ENCODE results near the gene NPTX1. TPM values are rescaled to one million over a fixed set of nuclear protein-coding genes. Genes with fewer than 3 reads are reported as not detected.
"Not testable (repeated sequence)": the region's sequence is repeated elsewhere in the genome, so short reads cannot be mapped to it uniquely, and the experiment has no call there.

The NPTX1 gene
- total RNA-seq, 1 donor from 2014 or later = 1.3 TPM

- intact Hi-C loops (cut with DNase I) = no loop called here
- Histone ChIP-seq H3K9me3 (no peaks in the 10 kb centered on the region), H3K4me1 (no peaks in the 10 kb centered on the region)
Observed at GRCh38 chr17:80509311-80509710, 32.9 kb upstream of the NPTX1 start.

GRCh38 chr17:80507965-80508364 lies 31.6 kb upstream of the NPTX1 start:
- intact Hi-C loops (cut with DNase I) = no loop called here
- DNase-seq = no peak
- no peaks in the 10 kb centered on the region for H3K36me3 ChIP-seq

More at GRCh38 chr17:80509311-80509710, 32.9 kb upstream of the NPTX1 start:
- Histone ChIP-seq H3K36me3 (no peaks in the 10 kb centered on the region), H3K27me3 (peaks cover 4% of the 10 kb centered on the region), H3K27ac (no peak overlapping the region), H3K4me3 (no peak overlapping the region)
- no peak for TF ChIP-seq CTCF (IDR thresholded peaks at IDR 0.05)
- no peak for DNase-seq
- no peak for ATAC-seq

GRCh38 chr17:80507177-80507576 lies 30.8 kb upstream of the NPTX1 start:
- H3K9me3 ChIP-seq; H3K27ac ChIP-seq; H3K4me3 ChIP-seq; H3K27me3 ChIP-seq; H3K36me3 ChIP-seq; intact Hi-C loops (cut with DNase I); DNase-seq; ATAC-seq; H3K4me1 ChIP-seq: not testable (repeated sequence)

More at GRCh38 chr17:80507965-80508364, 31.6 kb upstream of the NPTX1 start:
- Histone ChIP-seq H3K4me1 (no peaks in the 10 kb centered on the region), H3K4me3 (no peak overlapping the region), H3K27ac (no peak overlapping the region), H3K27me3 (peaks cover 4% of the 10 kb centered on the region), H3K9me3 (no peaks in the 10 kb centered on the region)
- ATAC-seq = no peak
- TF ChIP-seq CTCF (IDR thresholded peaks at IDR 0.05) = no peak

- H3K36me3 ChIP-seq = no peaks in the 10 kb centered on the region
- H3K27ac ChIP-seq = no peak overlapping the region
- no peaks in the 10 kb centered on the region for H3K4me1 ChIP-seq
- no peaks in the 10 kb centered on the region for H3K9me3 ChIP-seq
- TF ChIP-seq CTCF (IDR thresholded peaks at IDR 0.05) = no peak
- no peak overlapping the region for H3K4me3 ChIP-seq
- peaks cover 8% of the 10 kb centered on the region for H3K27me3 ChIP-seq
- no peak for ATAC-seq
- DNase-seq = no peak
- intact Hi-C loops (cut with DNase I) = no loop called here
Observed at GRCh38 chr17:80504686-80505413, 28.4 kb upstream of the NPTX1 start.

- DNase-seq = no peak
- Histone ChIP-seq H3K4me1 (no peaks in the 10 kb centered on the region), H3K36me3 (no peaks in the 10 kb centered on the region), H3K9me3 (no peaks in the 10 kb centered on the region), H3K4me3 (no peak overlapping the region), H3K27ac (no peak overlapping the region), H3K27me3 (peaks cover 8% of the 10 kb centered on the region)
- intact Hi-C loops (cut with DNase I) = no loop called here
- no peak for TF ChIP-seq CTCF (IDR thresholded peaks at IDR 0.05)
- ATAC-seq = no peak
Observed at GRCh38 chr17:80503921-80504320, 27.5 kb upstream of the NPTX1 start.

- Histone ChIP-seq H3K27ac (no peak overlapping the region), H3K4me3 (no peak overlapping the region), H3K9me3 (no peaks in the 10 kb centered on the region), H3K36me3 (no peaks in the 10 kb centered on the region), H3K27me3 (peaks cover 8% of the 10 kb centered on the region), H3K4me1 (no peaks in the 10 kb centered on the region)
- intact Hi-C loops (cut with DNase I) = no loop called here
- DNase-seq (no peak), ATAC-seq (no peak)
- TF ChIP-seq CTCF (IDR thresholded peaks at IDR 0.05) = no peak
Observed at GRCh38 chr17:80503031-80503430, 26.6 kb upstream of the NPTX1 start.

Data from upper lobe of right lung (tissue), 1 donor.